ENCODE results near the gene WNT3.

- no peak for TF ChIP-seq CTCF (IDR thresholded peaks at IDR 0.05)
- no peak for TF ChIP-seq POLR2A (IDR thresholded peaks at IDR 0.05)
These were observed 9.4 kb downstream of the WNT3 start for GRCh38 chr17:46809110-46809571.

Data from uterus (tissue), 2 donors.